ENCODE results near the gene RPL41. TPM values are rescaled to one million over a fixed set of nuclear protein-coding genes. Genes with fewer than 3 reads are reported as not detected.
"Not testable (repeated sequence)": the region's sequence is repeated elsewhere in the genome, so short reads cannot be mapped to it uniquely, and the experiment has no call there.

The RPL41 gene
- polyA plus RNA-seq (ENCODE audit: insufficient read length in 4 of 4): 1,000 to 10,000 TPM; 4,437 to 5,971 (median 5,319) TPM

DNA sequence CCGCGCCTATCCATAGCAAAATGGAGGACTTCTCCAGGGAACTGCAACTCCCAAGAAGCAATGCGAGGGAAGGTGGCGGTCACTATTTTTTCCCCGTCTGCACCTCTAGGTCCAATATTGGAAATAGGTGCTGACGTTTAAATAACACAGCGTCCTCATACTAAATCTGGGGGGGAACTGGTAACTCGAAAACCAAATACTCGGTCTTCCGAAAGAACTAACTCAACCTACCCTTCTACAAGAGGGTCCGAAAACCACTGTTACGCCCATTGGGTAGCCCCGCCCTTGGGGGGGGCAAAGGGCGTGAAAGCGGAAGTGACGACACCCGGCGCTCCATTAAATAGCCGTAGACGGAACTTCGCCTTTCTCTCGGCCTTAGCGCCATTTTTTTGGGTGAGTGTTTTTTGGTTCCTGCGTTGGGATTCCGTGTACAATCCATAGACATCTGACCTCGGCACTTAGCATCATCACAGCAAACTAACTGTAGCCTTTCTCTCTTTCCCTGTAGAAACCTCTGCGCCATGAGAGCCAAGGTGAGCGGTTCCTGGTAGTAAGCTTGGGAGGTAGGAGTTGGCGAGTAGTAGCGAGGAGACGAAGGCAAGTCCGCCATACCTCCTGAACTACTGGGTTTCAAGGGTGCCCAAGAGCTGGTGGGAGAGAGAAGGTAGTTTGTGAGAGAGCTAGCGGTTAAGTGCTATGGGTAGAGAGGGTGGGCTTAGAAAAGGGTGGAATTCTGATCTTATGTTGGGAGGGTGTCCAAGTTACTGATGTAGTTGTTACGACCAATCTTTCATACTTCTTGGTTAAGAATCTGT, at the start of gene RPL41:
Gene RPL41, plus strand, starts transcription at position 367 of the 815 bp plus-strand sequence.
- DNase-seq (ENCODE audit: low read depth in 4 of 4, low spot score in 2 of 4): peak; percentile 97 to 100 (median 98)

DNA sequence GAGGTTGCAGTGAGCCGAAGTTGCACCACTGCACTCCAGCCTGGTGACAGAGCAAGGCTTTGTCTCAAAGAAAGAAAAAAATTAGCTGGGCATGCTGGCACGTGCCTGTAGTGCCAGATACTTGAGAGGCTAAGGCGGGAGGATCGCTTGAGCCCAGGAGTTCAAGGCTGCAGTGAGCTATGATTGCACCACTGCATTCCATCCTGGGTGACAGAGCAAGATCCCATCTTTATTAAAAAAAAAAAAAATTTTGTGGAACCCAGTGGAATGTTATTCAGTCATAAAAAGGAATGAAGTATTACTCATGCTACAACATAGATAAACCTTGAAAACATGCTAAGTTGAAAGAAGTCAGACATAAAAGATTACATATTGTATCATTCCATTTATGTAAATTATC, 44.8 kb upstream of the RPL41 start:
- DNase-seq (ENCODE audit: low read depth in 4 of 4, low spot score in 2 of 4): no peak

DNA sequence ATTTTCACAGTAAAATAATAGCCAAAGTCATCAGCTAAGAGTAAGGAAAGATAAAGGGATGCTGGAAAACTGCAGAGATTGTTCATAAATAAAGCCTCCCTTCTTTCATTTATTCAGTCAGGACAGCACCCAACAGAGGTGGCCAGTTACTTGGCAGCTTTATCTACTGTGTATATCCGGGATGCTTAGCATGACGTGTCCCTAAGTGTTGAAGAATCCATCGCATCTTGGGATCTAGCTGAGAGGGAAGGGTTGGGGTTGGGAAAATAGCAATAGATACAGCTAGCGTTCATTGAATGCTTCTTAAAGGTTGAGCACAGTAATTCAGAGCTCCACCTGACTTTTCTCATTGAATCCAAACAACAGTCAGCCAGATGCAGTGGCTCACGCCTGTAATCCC, 42.0 kb upstream of the RPL41 start:
- no peak for DNase-seq (ENCODE audit: low read depth in 4 of 4, low spot score in 2 of 4)

DNA sequence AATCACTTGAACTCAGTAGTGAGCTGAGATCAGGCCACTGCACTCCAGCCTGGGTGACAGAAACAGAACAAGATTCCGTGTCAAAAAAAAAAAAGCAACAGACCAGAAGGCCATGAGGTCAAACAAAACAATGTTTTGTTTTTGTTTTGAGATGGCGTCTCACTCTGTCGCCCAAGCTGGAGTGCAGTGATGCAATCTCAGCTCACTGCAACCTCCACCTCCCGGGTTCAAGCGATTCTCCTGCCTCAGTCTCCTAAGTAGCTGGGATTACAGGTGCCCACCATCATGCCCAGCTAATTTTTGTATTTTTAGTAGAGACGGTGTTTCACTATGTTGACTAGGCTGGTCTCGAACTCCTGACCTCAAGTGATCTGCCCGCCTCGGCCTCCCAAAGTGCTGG, 38.5 kb upstream of the RPL41 start:
- not testable (repeated sequence) for DNase-seq (ENCODE audit: low read depth in 4 of 4, low spot score in 2 of 4)

DNA sequence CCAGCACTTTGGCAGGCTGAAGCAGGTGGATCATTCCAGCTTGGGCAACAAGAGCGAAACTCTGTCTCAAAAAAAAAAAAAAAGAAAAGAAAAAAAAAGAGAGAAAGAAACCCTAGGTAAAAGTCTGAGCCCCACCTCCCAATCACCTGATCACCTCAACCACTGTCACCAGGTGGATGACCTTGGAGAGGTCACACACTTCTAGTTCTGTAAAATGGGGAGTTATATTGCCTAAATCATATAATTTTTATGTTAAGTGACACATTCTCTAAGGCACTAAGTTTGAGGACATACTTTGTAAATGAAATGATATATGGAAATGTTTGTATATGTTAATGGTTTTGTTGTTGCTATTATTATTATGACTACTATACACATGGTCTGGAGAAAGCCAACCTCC, 38.0 kb upstream of the RPL41 start:
- no peak for DNase-seq (ENCODE audit: low read depth in 4 of 4, low spot score in 2 of 4)

DNA sequence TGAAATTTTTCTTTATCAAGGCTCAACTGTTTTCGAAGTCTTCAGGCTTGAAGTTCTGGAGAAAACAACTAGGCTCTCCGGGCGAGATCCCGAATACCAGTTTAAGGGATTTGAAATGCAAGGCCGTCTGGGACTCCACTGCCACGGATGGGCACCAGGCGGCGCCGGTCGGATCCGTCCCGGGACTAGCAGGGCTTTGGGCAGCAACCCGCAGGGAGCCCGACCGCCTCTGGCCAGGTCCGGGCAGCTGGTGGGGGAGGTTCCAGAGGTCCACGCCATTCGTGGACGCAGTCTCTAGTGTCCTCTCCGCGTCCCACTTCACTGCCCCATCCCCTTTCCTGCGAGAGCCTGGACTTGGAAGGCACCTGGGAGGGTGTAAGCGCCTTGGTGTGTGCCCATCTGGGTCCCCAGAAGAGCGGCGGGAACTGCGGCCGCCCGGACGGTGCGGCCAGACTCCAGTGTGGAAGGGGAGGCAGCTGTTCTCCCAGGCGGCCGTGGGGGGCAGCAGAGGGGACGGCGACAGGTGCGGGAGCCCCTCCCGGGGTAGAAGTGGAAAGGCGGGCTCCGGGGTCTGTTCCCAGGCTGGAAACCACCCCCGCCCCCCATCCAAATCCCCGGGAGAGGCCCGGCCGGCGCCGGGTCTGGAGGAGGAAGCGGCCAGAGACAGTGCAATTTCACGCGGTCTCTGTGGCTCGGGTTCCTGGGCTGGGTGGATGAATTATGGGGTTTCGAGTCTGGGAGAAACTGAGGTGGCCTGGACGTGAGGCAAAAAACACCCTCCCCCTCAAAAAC, 37.3 kb upstream of the RPL41 start:
- DNase-seq (ENCODE audit: low read depth in 4 of 4, low spot score in 2 of 4): peak; percentile 55 to 70 (median 66)

DNA sequence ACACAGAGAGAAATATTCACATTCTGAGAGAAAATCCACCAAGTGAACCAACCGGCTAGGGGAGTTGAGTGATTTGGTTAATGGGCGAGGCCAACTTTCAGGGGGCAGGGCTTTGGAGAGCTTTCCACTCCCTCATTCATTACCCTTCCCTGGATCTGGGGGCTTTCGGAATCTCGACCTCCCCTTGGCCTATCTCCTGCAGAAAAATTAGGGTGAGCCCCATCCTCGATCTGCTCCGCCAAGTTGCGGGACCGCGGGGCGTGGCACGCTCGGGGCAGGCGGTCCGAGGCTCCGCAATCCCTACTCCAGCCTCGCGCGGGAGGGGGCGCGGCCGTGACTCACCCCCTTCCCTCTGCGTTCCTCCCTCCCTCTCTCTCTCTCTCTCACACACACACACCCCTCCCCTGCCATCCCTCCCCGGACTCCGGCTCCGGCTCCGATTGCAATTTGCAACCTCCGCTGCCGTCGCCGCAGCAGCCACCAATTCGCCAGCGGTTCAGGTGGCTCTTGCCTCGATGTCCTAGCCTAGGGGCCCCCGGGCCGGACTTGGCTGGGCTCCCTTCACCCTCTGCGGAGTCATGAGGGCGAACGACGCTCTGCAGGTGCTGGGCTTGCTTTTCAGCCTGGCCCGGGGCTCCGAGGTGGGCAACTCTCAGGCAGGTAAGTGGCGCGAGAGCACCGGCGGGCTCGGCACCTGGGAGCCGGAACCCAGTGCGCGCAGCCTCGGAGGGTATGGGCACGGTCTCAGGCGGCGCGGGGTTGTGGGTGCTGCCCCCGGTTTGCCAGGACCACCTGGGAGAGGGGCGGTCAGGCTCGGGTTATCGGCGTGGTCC, 36.5 kb upstream of the RPL41 start, which contains the start of gene ERBB3:
Gene ERBB3, plus strand, starts transcription at position 443 of the 833 bp plus-strand sequence. Its CDS starts 136 bp downstream, at position 579.
- DNase-seq (ENCODE audit: low read depth in 4 of 4, low spot score in 2 of 4): peak; percentile 52 to 73 (median 56)

DNA sequence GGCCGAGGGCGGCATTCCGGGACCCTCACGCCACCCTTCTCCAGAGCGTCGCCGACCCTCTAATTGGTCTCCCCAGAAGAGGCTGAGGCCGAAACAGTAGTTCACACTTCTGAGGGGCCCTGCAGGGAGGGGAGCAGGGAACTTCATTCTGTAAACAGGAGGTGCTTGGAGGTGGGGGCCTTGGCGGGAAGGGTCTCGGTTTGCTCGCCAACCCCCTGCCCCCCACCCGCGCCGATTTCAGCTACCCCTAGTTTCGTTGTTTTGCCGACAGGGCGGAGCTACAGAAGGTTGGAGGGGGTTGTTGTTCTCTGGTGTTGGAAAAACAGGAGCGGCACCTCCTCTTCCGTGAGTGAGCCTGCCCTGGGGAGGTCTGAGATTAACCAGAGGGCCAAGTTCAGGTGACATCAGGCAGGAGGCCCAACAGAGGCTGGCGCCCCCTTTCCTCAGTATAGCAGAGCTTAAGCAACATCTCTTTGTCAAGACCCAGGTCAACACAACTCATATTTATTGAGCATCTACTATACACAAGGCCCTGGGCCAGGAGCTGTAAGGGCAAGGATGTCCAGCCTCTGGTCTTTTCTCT, 35.8 kb upstream of the RPL41 start:
- no peak for DNase-seq (ENCODE audit: low read depth in 4 of 4, low spot score in 2 of 4)

DNA sequence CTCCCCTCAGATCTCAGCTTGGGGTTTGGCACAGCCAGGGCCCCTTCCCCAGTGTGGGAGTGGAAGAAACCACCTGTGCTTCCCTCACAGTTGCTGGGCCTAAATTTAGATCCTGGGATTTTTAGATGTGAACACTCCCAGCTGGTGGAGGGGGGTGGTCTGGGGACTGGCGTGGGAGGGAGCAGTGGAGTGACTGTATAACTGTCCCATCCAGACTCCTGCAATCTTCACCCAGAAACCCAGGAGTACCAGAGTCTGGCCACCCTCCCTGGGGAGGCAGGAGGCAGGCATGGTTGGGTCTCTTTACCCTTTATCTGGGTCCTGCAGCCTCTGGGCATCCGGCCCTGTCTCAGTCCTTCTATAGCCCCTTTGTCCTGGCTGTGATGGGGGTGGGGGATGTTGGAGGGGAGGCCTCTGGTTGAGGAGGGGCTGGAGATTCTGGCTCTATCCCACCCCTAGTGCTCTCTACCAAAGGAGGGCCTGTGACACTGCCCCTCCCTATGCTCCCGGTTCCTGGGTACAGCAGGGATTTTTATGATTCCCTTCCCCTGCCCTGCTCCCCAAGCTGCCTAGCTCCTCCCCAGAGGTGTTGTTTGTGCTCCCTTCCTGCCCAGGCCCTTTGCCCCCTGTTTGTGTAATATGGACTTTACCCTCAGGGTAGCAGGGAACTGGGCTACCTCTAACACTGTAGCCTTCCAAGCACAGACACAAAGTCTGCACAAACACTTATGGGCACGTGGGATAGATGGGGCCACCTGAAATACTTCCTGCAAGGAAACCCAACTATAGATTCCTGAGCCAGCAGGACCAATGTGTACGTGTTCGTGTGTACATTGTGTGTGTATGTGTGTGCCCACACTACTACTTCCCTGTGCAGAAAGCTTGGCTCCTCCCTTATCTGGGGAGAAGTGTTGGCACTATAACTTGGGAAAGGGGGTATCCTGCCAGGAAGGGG, 34.8 kb upstream of the RPL41 start:
- DNase-seq (ENCODE audit: low read depth in 4 of 4, low spot score in 2 of 4): no peak

DNA sequence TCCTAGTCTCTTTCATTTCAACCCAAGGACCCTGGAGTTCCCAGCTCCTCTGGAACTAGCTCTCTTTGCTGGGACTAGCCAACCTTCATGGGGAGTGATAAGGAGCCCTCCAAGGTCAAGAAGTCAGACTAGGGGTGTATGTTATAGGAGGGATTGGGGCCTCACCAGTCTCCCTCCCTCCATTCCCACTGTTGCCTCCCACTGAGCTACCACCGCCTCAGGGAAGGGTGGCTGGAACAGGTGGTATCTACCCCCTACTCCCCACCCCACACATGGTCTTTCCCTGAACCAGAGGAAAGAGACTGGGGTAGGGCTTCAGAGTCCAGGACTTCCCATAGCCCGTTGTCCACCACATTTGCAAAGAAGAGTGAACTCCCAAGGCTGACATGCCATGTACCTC, 34.1 kb upstream of the RPL41 start:
- DNase-seq (ENCODE audit: low read depth in 4 of 4, low spot score in 2 of 4): no peak

DNA sequence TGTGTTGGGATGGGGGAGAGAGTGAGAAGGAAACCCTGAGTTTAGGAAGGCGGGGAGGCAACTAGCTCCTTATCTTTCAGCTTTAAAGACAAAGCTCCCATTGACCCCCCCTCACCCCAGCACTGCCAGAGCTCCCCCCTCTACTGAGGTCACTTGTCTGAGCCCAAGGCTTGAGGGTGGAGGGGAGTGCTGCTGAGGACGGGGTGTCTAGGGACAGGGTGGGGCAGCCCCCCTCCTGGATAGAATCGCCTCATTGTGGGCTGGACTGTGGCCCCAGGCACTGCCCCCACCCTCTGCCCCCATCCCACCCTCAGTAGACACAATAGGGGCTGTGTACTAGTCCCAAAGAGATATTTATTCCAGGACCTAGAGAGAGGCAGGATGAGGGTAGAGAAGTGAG, 33.5 kb upstream of the RPL41 start:
- DNase-seq (ENCODE audit: low read depth in 4 of 4, low spot score in 2 of 4): no peak

DNA sequence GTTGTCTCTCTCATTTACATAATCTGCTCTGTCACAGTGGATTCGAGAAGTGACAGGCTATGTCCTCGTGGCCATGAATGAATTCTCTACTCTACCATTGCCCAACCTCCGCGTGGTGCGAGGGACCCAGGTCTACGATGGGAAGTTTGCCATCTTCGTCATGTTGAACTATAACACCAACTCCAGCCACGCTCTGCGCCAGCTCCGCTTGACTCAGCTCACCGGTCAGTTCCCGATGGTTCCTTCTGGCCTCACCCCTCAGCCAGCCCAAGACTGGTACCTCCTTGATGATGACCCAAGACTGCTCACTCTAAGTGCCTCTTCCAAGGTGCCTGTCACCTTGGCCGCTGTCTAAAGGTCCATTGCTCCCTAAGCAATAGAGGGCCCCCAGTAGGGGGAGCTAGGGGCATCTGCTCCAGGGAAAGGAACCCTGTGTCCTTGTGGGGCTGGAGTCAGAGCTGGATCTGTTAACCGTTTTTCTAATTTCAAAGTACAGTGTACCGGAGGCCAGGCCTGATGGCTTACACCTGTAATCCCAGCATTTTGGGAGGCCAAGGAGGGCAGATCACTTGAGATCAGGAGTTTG, 31.4 kb upstream of the RPL41 start:
- no peak for DNase-seq (ENCODE audit: low read depth in 4 of 4, low spot score in 2 of 4)

DNA sequence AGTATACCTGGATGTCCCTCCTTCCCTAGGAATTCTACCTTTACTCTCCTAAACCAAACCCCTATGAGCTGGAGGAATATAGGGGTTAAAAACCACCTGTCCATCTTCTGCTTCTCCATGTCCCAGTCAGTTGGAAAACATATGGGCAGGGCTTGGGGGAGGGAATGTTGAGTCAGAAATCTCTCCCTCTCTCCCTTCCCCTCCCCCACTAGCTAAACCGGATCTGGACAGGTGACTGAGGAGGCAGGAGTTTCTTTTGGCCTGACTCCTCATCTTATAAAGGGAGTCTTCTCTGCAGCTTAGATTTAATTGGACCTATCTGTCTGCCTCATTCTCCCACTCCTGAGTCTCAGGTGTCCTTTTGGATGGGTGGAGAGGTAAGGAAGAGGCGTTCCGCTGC, 30.3 kb upstream of the RPL41 start:
- DNase-seq (ENCODE audit: low read depth in 4 of 4, low spot score in 2 of 4): no peak

DNA sequence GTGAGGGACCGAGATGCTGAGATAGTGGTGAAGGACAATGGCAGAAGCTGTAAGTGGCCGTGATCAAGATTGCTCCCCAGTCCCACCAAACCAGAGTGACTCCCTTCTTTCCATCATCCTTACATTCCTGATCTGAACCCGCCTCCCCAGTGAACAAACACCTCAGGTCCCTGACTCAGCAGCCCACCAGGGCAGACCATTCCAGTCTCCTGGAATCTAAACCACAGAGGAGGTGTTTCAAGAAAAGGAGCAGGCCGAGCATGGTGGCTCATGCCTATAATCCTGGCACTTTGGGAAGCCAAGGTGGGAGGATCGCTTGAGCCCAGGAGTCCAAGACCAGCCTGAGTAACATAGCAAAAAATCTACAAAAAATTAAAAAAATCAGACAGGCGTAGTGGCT, 29.8 kb upstream of the RPL41 start:
- DNase-seq (ENCODE audit: low read depth in 4 of 4, low spot score in 2 of 4): no peak

DNA sequence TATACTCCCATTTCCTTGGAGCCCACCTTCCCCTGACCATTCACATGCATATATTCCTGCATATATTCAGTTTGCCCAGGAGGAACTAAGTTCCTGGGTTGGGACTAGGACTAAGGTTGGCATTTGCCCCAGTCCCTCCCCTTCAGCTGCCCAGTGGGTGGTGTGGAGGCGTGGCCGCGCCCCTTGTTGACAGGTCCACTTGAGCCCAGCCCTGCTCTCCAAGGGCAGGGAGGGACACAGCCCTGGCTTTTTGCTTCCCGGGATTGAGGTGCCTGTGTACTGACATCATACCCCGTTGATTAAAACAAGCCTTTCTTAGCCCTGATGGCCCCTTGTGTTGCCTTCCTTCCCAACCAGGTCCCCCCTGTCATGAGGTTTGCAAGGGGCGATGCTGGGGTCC, 29.2 kb upstream of the RPL41 start:
- DNase-seq (ENCODE audit: low read depth in 4 of 4, low spot score in 2 of 4): no peak

DNA sequence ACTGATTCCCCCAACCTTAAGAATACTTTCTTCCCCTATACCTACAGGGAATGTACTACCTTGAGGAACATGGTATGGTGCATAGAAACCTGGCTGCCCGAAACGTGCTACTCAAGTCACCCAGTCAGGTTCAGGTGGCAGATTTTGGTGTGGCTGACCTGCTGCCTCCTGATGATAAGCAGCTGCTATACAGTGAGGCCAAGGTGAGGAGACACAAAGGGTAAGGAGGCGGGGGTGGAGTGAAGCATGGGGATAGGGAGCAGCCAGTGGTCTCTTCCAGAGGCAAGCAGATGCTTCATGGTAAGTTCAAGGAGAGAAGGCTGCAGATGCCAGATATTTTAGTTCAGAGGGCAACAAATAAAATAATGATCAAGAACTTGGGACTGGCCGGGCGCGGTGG, 18.7 kb upstream of the RPL41 start:
- DNase-seq (ENCODE audit: low read depth in 4 of 4, low spot score in 2 of 4): no peak

DNA sequence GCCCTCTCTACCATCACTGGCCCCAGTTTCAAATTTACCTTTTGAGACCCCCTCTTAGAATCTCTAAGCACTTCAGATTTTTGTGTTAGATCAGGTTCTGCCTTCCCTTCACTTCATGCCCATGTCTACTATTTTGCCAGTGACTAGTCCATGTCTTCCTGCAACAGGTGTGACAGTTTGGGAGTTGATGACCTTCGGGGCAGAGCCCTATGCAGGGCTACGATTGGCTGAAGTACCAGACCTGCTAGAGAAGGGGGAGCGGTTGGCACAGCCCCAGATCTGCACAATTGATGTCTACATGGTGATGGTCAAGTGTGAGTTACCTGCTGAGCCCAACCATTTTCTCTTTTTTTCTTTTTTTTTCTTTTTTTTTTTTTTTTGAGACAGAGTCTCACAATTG, 17.8 kb upstream of the RPL41 start:
- no peak for DNase-seq (ENCODE audit: low read depth in 4 of 4, low spot score in 2 of 4)

DNA sequence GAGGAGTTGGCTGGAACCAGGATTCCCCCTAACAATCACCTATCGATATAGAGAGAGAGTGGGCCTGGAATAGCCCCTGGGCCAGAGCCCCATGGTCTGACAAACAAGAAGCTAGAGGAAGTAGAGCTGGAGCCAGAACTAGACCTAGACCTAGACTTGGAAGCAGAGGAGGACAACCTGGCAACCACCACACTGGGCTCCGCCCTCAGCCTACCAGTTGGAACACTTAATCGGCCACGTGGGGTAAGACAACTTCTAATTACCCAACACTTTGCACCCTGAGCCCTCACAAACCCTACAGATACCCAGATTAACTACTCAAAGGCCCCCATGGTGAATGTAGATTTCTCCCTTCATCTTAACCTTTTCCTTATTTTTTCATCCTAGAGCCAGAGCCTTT, 16.6 kb upstream of the RPL41 start:
- no peak for DNase-seq (ENCODE audit: low read depth in 4 of 4, low spot score in 2 of 4)

DNA sequence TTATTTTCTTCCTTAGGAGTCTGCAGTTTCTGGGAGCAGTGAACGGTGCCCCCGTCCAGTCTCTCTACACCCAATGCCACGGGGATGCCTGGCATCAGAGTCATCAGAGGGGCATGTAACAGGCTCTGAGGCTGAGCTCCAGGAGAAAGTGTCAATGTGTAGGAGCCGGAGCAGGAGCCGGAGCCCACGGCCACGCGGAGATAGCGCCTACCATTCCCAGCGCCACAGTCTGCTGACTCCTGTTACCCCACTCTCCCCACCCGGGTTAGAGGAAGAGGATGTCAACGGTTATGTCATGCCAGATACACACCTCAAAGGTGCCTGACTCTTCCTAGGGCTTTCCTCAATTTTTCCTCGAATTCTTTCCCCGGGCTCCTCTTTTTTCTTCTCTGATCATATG, 15.4 kb upstream of the RPL41 start:
- DNase-seq (ENCODE audit: low read depth in 4 of 4, low spot score in 2 of 4): no peak

Measured in left renal cortex interstitium (tissue), 4 donors.